Liver (tissue), 2 donors: ENCODE data around the gene BRD3OS.

Experiments used
- CTCF ChIP-seq: fragments of 150-350 bp; IDR thresholded peaks from 2 replicates; pipeline ENCODE4 v1.5.1; 2017; ENCODE audit warnings: improper control_type of control experiment, low read depth, low read length; ENCODE audit not compliant: missing input control
- TF ChIP-seq, protein P1 (sequence below): IDR thresholded peaks from 2 replicates; pipeline ENCODE4 v1.6.1; 2016; ENCODE audit warnings: antibody characterized with exemption, mild to moderate bottlenecking
- donor health status: healthy.

GRCh38 chr9:134004131-134004873, 21.0 kb upstream of the BRD3OS start:
- TF ChIP-seq, protein P1, sequence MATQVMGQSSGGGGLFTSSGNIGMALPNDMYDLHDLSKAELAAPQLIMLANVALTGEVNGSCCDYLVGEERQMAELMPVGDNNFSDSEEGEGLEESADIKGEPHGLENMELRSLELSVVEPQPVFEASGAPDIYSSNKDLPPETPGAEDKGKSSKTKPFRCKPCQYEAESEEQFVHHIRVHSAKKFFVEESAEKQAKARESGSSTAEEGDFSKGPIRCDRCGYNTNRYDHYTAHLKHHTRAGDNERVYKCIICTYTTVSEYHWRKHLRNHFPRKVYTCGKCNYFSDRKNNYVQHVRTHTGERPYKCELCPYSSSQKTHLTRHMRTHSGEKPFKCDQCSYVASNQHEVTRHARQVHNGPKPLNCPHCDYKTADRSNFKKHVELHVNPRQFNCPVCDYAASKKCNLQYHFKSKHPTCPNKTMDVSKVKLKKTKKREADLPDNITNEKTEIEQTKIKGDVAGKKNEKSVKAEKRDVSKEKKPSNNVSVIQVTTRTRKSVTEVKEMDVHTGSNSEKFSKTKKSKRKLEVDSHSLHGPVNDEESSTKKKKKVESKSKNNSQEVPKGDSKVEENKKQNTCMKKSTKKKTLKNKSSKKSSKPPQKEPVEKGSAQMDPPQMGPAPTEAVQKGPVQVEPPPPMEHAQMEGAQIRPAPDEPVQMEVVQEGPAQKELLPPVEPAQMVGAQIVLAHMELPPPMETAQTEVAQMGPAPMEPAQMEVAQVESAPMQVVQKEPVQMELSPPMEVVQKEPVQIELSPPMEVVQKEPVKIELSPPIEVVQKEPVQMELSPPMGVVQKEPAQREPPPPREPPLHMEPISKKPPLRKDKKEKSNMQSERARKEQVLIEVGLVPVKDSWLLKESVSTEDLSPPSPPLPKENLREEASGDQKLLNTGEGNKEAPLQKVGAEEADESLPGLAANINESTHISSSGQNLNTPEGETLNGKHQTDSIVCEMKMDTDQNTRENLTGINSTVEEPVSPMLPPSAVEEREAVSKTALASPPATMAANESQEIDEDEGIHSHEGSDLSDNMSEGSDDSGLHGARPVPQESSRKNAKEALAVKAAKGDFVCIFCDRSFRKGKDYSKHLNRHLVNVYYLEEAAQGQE: no peak
- TF ChIP-seq CTCF: no peak
